GM18858 (cell line): ENCODE results near the gene UBTD1.
"Not testable (repeated sequence)": the region's sequence is repeated elsewhere in the genome, so short reads cannot be mapped to it uniquely, and the experiment has no call there.

ENCODE experiments used
- ATAC-seq: cut with Tn5 transposase; IDR thresholded peaks from one replicate; pipeline ENCODE4 v1.9.1; 2021; ENCODE audit not compliant: unreplicated experiment

UBTD1 gene

GRCh38 chr10:97498841-97499560 lies at the start of gene UBTD1:
TSS of gene UBTD1 (plus strand) at chr10:97498924. CDS start at chr10:97499204, 280 bp downstream.
- ATAC-seq: no peak

- ATAC-seq: no peak
These were observed 47.9 kb upstream of the UBTD1 start for GRCh38 chr10:97450828-97451227.

- no peak for ATAC-seq
These were observed 47.1 kb upstream of the UBTD1 start for GRCh38 chr10:97451605-97452004.

GRCh38 chr10:97452352-97452751 lies 46.4 kb upstream of the UBTD1 start:
- no peak for ATAC-seq

- ATAC-seq: no peak
These were observed 44.2 kb upstream of the UBTD1 start for GRCh38 chr10:97454330-97455036.

- ATAC-seq: no peak
These were observed 42.6 kb upstream of the UBTD1 start for GRCh38 chr10:97456034-97456685.

GRCh38 chr10:97456686-97457065 lies 42.0 kb upstream of the UBTD1 start:
- ATAC-seq: no peak

- ATAC-seq: no peak
These were observed 39.6 kb upstream of the UBTD1 start for GRCh38 chr10:97459111-97459510.

GRCh38 chr10:97459933-97460332 lies 38.8 kb upstream of the UBTD1 start:
- no peak for ATAC-seq

GRCh38 chr10:97462309-97462708 lies 36.4 kb upstream of the UBTD1 start:
- no peak for ATAC-seq

- no peak for ATAC-seq
These were observed 35.2 kb upstream of the UBTD1 start for GRCh38 chr10:97463363-97464132.

GRCh38 chr10:97464226-97464625 lies 34.5 kb upstream of the UBTD1 start:
- no peak for ATAC-seq

- ATAC-seq: no peak
These were observed 32.7 kb upstream of the UBTD1 start for GRCh38 chr10:97465982-97466381.

GRCh38 chr10:97466755-97467154 lies 32.0 kb upstream of the UBTD1 start:
- ATAC-seq: no peak

GRCh38 chr10:97468162-97468561 lies 30.6 kb upstream of the UBTD1 start:
- no peak for ATAC-seq

- ATAC-seq: not testable (repeated sequence)
These were observed 29.9 kb upstream of the UBTD1 start for GRCh38 chr10:97468781-97469180.

GRCh38 chr10:97474918-97475317 lies 23.8 kb upstream of the UBTD1 start:
- ATAC-seq: no peak

GRCh38 chr10:97475936-97476594 lies 22.7 kb upstream of the UBTD1 start:
- no peak for ATAC-seq

GRCh38 chr10:97479410-97479809 lies 19.3 kb upstream of the UBTD1 start:
- ATAC-seq: not testable (repeated sequence)

GRCh38 chr10:97479939-97480338 lies 18.8 kb upstream of the UBTD1 start:
- ATAC-seq: no peak

GRCh38 chr10:97481071-97481470 lies 17.7 kb upstream of the UBTD1 start:
- no peak for ATAC-seq
